GM21390 (cell line): ENCODE measurements around the gene GRM4.

ENCODE experiments used
- ATAC-seq: cut with Tn5 transposase; IDR thresholded peaks from one replicate; pipeline ENCODE4 v1.9.1; 2021; ENCODE audit not compliant: unreplicated experiment

Gene GRM4

GRCh38 chr6:33999567-33999966 is 146.3 kb downstream of the GRM4 start:
- ATAC-seq, result no peak

GRCh38 chr6:33998660-33999059 is 147.2 kb downstream of the GRM4 start:
- no peak for ATAC-seq

- ATAC-seq, result no peak
These were observed 148.6 kb downstream of the GRM4 start for GRCh38 chr6:33997265-33997664.

- no peak for ATAC-seq
These were observed 149.8 kb downstream of the GRM4 start for GRCh38 chr6:33996120-33996475.

- no peak for ATAC-seq
These were observed 150.4 kb downstream of the GRM4 start for GRCh38 chr6:33995309-33996119.

- ATAC-seq, result no peak
These were observed 151.2 kb downstream of the GRM4 start for GRCh38 chr6:33994472-33995308.

- no peak for ATAC-seq
These were observed 152.0 kb downstream of the GRM4 start for GRCh38 chr6:33993653-33994471.

GRCh38 chr6:33993091-33993490 is 152.8 kb downstream of the GRM4 start:
- no peak for ATAC-seq

GRCh38 chr6:33992191-33992590 is 153.7 kb downstream of the GRM4 start:
- no peak for ATAC-seq

GRCh38 chr6:33991610-33992009 is 154.3 kb downstream of the GRM4 start:
- ATAC-seq, result no peak

GRCh38 chr6:33990061-33990541 is 155.8 kb downstream of the GRM4 start:
- ATAC-seq, result no peak

GRCh38 chr6:33989016-33989854 is 156.7 kb downstream of the GRM4 start:
- no peak for ATAC-seq

- ATAC-seq, result no peak
These were observed 157.5 kb downstream of the GRM4 start for GRCh38 chr6:33988121-33989015.

- ATAC-seq, result no peak
These were observed 158.3 kb downstream of the GRM4 start for GRCh38 chr6:33987531-33988021.

- no peak for ATAC-seq
These were observed 159.9 kb downstream of the GRM4 start for GRCh38 chr6:33985947-33986346.

GRCh38 chr6:33985313-33985751 is 160.6 kb downstream of the GRM4 start:
- no peak for ATAC-seq

- ATAC-seq, result no peak
These were observed 161.2 kb downstream of the GRM4 start for GRCh38 chr6:33984466-33985312.
